Activated CD8-positive, alpha-beta T cell treated with anti-CD3 and anti-CD28 coated beads for 36 hours (primary cell): ENCODE results near the gene CTDSP2. TPM values are rescaled to one million over a fixed set of nuclear protein-coding genes. Genes with fewer than 3 reads are reported as not detected.
"Not testable (repeated sequence)": the region's sequence is repeated elsewhere in the genome, so short reads cannot be mapped to it uniquely, and the experiment has no call there.

Experiments used
- ATAC-seq: fragments of 200-7000 bp; cut with Tn5 transposase; one replicate; pipeline ENCODE4 v1.10.0; 2021; ENCODE audit warnings: mild to moderate bottlenecking, moderate library complexity
- CTCF ChIA-PET: fragments of 350-600 bp; sonication (Branson Sonifier 250); formaldehyde crosslinking; loops from one replicate; lab custom pipeline; 2021; ENCODE audit warnings: antibody characterized with exemption; lab: Charles Lee
- POLR2A ChIA-PET: fragments of 350-600 bp; sonication (Branson Sonifier 250); formaldehyde crosslinking; loops from one replicate; lab custom pipeline; 2021; ENCODE audit warnings: antibody characterized with exemption; lab: Charles Lee
- DNase-seq: peaks from one replicate; pipeline ENCODE4 v3.0.0-alpha.2; 2020
- H3K27ac Mint-ChIP-seq: one replicate; pipeline ENCODE4 v1.8.0; 2021; ENCODE audit warnings: mild to moderate bottlenecking, mixed read lengths
- H3K27me3 Mint-ChIP-seq: one replicate; pipeline ENCODE4 v1.8.0; 2021; ENCODE audit warnings: mixed read lengths
- H3K36me3 Mint-ChIP-seq: one replicate; pipeline ENCODE4 v1.8.0; 2021; ENCODE audit warnings: low read depth, mixed read lengths
- H3K4me1 Mint-ChIP-seq: one replicate; pipeline ENCODE4 v1.8.0; 2021; ENCODE audit warnings: low read depth, mixed read lengths
- H3K4me3 Mint-ChIP-seq: one replicate; pipeline ENCODE4 v1.8.0; 2021; ENCODE audit warnings: mild to moderate bottlenecking, moderate library complexity, mixed read lengths
- H3K9me3 Mint-ChIP-seq: one replicate; pipeline ENCODE4 v1.8.0; 2021; ENCODE audit warnings: mixed read lengths
- intact Hi-C: fragments of 100-400 bp; cut with micrococcal nuclease; formaldehyde crosslinking; loops from one replicate; pipeline ENCODE4 v1.10.0; 2022
- total RNA-seq, 2 experiments: library from RNA; stranded (reverse); gene quantifications; one replicate each; pipeline ENCODE4 v1.2.3, GENCODE V29; 2021
- TF ChIP-seq, protein P1 (sequence below): fragments of 200-600 bp; IDR thresholded peaks from one replicate; pipeline ENCODE4 v1.8.0; 2022; ENCODE audit warnings: antibody characterized with exemption, mild to moderate bottlenecking

CTDSP2 gene
- total RNA-seq, 2 experiments from 2014 or later, result 67.1 to 67.2 TPM

DNA sequence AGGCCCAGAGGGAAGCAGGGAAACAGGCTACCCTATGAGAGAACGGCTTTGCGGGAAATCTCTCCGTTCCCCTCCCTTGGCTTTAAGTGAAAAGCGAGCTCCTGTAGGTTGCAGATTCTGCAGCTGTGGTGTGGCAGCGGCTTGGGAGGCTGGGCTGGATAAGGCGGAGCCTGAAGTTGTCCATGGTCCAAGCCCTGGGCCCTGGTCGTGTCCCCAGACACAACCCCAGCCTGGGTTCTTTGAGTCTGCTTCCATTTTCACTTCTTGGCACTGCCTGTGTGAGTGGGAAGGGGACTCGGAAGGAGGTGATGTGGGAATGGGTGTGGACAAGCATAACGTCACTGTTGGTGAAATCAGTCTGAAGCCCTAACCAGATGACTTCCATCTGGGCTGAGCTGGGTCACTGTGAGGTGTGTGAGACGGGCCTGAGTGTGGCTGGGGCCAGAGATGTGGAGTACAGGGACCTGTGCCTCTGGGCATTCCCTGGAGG, 43.0 kb upstream of the CTDSP2 start:
- Mint-ChIP-seq H3K27ac (no peak overlapping the region), H3K36me3 (no peaks in the 10 kb centered on the region), H3K27me3 (peaks cover 1% of the 10 kb centered on the region), H3K4me1 (peaks cover 17% of the 10 kb centered on the region), H3K9me3 (no peaks in the 10 kb centered on the region), H3K4me3 (no peak overlapping the region)
- intact Hi-C loops, result no loop called here
- ChIA-PET POLR2A (interaction anchor here (1.0 to 3.0 kb wide), 4 partner anchors 9 to 107 kb away, joined by 3 to 13 read pairs (median 4); partner anchors contain the start of genes CTDSP2 and TSFM), CTCF (interaction anchor here (2.0 kb wide), 1 partner anchor 15 kb away, joined by 10 read pairs; no protein-coding TSS in a partner anchor)
- TF ChIP-seq, protein P1, sequence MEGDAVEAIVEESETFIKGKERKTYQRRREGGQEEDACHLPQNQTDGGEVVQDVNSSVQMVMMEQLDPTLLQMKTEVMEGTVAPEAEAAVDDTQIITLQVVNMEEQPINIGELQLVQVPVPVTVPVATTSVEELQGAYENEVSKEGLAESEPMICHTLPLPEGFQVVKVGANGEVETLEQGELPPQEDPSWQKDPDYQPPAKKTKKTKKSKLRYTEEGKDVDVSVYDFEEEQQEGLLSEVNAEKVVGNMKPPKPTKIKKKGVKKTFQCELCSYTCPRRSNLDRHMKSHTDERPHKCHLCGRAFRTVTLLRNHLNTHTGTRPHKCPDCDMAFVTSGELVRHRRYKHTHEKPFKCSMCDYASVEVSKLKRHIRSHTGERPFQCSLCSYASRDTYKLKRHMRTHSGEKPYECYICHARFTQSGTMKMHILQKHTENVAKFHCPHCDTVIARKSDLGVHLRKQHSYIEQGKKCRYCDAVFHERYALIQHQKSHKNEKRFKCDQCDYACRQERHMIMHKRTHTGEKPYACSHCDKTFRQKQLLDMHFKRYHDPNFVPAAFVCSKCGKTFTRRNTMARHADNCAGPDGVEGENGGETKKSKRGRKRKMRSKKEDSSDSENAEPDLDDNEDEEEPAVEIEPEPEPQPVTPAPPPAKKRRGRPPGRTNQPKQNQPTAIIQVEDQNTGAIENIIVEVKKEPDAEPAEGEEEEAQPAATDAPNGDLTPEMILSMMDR, result no peak
- no peak for ATAC-seq
- no peak for DNase-seq

DNA sequence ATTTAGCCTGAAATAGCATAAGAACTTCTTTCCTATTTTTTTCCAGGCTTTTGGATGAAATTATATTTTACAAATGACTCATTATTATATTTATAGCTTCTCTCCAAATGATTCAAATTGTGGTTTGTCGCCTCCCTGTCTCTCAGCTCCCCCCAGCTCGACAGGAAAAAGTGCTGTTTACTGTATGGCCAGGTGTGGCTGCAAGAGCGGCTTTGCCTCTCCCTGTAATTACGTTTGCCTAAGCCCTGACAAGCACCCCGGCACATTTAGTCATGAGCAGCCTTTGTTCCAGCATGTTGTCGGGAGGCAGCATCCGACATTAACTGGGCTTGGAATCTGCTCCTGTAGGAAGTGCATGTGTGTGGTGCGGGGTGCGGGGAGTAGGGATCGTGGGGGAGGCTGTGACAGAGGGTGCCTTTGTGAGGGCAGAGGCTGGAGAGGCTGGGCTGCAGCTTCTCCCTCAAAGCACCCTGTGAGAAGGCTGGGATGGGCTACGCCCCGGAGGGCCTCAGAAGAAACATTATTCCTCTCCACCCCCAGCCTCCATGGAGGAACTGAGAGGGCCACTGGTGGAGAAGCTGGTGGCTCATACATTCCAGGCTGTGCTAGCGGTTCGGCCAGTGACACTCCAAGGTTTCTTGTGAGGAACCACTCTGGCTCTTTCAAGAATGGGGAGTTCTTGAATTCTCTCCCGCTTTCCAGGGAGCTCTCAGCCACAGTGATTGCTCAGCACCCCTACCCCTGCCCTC, 42.1 kb upstream of the CTDSP2 start:
- ATAC-seq, result peak; percentile 84
- Mint-ChIP-seq H3K9me3 (peaks cover 4% of the 10 kb centered on the region), H3K27ac (no peak overlapping the region), H3K27me3 (peaks cover 1% of the 10 kb centered on the region), H3K4me3 (no peak overlapping the region), H3K36me3 (no peaks in the 10 kb centered on the region), H3K4me1 (peaks cover 9% of the 10 kb centered on the region)
- intact Hi-C loops, result no loop called here
- ChIA-PET POLR2A (interaction anchor here (1.0 to 3.0 kb wide), 6 partner anchors 8 to 106 kb away, joined by 3 to 13 read pairs (median 4); partner anchors contain the start of gene TSFM), CTCF (interaction anchor here (0.8 to 1.5 kb wide), 6 partner anchors 9 to 129 kb away, joined by 3 to 6 read pairs (median 4); no protein-coding TSS in a partner anchor)
- TF ChIP-seq, protein P1, result no peak
- peak; percentile 59 for DNase-seq

DNA sequence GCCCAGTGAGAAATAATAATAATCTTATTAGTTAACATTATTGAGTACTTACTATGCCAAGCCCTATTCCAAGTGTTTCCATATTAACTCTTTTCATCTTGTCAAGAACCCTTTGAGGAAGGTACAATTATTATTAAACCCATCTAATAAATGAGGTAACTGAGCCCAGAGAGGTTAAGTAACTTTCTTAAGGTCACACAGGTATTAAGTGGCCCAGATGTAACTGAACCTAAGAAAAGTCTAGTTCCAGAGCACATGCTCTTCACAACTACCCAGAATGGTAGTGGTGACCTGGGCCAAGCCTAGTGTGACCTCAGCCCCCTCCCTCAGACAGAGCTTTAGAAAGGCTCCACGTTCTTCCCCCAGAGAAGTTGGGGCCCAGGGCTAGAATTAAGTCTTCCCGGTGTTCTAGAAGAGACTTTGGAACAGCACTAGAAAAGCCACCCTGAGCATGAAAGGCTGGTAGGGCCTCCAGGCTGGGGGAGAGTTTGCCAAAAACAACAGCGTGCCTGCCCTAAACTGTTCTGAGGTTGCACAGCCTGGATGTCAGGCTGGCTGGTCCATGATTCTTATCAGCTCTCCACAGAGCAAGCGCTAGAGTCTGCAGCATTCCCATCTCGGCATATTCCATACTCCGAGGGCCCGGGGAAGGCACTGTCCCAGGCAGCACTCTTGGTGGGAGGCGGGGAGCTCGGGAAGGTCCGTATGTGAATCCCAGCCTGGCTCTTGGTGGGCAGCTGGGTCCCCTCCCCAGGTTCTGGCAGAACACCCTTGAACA, 41.3 kb upstream of the CTDSP2 start:
- Mint-ChIP-seq H3K4me1 (peaks cover 9% of the 10 kb centered on the region), H3K9me3 (peaks cover 4% of the 10 kb centered on the region), H3K27ac (no peak overlapping the region), H3K4me3 (no peak overlapping the region), H3K27me3 (peaks cover 1% of the 10 kb centered on the region), H3K36me3 (no peaks in the 10 kb centered on the region)
- TF ChIP-seq, protein P1, result no peak
- ATAC-seq (peak; percentile 18), DNase-seq (no peak)
- POLR2A ChIA-PET, result interaction anchor here (1.0 to 3.0 kb wide), 4 partner anchors 9 to 44 kb away, joined by 3 to 13 read pairs (median 4); no protein-coding TSS in a partner anchor
- CTCF ChIA-PET, result interaction anchor here (0.8 to 1.5 kb wide), 6 partner anchors 10 to 129 kb away, joined by 3 to 6 read pairs (median 4); no protein-coding TSS in a partner anchor
- intact Hi-C loops, result no loop called here

DNA sequence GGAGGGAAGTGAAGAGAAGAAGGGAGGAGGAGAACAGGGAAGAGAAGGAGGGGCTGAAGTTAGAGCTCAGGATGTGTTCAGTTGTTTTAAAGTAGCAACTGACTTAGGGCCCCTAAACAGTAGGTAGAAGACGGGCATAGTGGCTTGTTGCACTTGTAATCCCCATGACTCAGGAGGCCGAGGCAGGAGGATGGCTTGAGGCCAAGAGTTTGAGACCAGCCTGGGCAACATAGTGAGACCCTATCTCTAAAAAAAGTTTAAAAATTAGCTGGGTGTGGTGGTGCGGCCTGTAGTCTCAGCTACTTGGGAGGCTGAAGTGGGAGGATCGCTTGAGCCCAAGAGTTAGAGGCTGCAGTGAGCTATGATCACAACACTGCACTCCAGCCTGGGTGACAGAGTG, 40.4 kb upstream of the CTDSP2 start:
- ATAC-seq, H3K9me3 Mint-ChIP-seq, intact Hi-C loops, H3K27me3 Mint-ChIP-seq, H3K36me3 Mint-ChIP-seq, H3K27ac Mint-ChIP-seq, H3K4me3 Mint-ChIP-seq, H3K4me1 Mint-ChIP-seq, DNase-seq: not testable (repeated sequence)
- CTCF ChIA-PET, result interaction anchor here (1.4 kb wide), 1 partner anchor 55 kb away, joined by 4 read pairs; no protein-coding TSS in a partner anchor
- POLR2A ChIA-PET, result interaction anchor here (0.9 kb wide), 1 partner anchor 42 kb away, joined by 3 read pairs; no protein-coding TSS in a partner anchor

DNA sequence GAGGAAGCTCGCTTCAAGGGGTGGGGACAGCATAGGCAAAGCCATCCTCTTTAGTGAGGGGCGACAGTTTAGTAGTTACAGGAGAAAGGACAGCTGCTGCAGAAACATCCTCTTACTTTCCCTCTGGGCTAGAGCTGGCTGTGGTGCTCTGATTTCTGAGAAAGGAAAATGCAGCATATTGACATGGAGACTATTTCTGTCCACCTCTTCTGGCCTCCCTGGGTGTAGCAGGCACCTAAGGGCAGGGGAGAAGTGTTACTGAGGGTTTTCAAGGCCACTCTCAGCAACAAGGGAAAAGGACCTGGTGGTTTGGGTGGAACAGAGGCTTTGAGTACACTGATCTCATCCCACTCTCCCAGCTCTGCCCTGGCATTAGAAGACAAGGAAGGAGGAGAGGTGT, 40.0 kb upstream of the CTDSP2 start:
- no peak overlapping the region for H3K27ac Mint-ChIP-seq

More for the DNA sequence above, 40.0 kb upstream of the CTDSP2 start:
- CTCF ChIA-PET, result interaction anchor here (1.4 kb wide), 1 partner anchor 54 kb away, joined by 4 read pairs; no protein-coding TSS in a partner anchor
- ATAC-seq, result no peak
- H3K27me3 Mint-ChIP-seq, result no peaks in the 10 kb centered on the region
- H3K4me3 Mint-ChIP-seq, result no peak overlapping the region
- no peaks in the 10 kb centered on the region for H3K36me3 Mint-ChIP-seq
- POLR2A ChIA-PET, result interaction anchor here (0.9 kb wide), 1 partner anchor 42 kb away, joined by 3 read pairs; no protein-coding TSS in a partner anchor
- peaks cover 4% of the 10 kb centered on the region for H3K9me3 Mint-ChIP-seq
- intact Hi-C loops, result no loop called here
- DNase-seq, result no peak
- H3K4me1 Mint-ChIP-seq, result peaks cover 8% of the 10 kb centered on the region
- TF ChIP-seq, protein P1, result no peak
